Measurements from ENCODE around the gene TUBAL3. TPM values are rescaled to one million over a fixed set of nuclear protein-coding genes. Genes with fewer than 3 reads are reported as not detected.

The TUBAL3 gene
- total RNA-seq, 4 donors from 2014 or later: 0.40 to 78.1 (median 49.0) TPM

DNA sequence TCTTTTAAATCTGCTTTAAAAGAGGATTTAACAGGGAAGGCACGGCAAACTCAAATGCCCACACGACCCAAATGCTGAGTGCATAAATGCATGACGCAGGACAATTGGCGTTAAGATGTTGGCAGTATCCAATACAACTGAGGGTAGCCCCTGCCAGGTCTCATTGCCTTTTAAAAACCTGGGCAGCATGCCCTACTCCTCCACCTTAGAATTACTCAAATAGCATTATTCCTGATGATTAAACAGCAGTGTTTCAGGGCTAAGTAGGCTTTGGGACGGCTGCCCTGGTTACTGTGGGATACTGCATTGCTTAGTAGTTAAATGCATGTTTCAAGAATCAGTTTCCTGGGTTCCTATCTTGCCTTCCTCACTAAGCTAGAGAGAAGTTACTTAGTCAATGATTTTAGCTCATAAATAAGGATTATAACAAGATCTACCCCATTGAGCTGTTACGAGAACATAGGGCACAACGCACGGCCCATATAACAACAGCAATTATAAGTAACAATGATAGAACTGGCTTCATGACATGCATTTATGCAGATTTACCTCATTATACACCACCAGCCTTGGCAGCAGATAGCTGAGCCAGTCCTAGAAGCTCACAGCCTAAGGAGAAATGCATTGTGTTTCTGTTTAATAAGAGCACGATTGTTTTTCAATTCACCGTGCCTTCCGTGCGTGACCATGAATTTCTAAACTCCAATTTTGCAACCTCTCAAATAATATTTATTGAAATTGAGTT, 7.9 kb downstream of the TUBAL3 start:
- H3K36me3 ChIP-seq: no peaks in the 10 kb centered on the region
- in situ Hi-C loops (cut with MboI; ENCODE audit: low pct_ligation_motif_present in 1 of 4, low pct_unique_long_range_greater_than_20kb in 1 of 4, low sequenced_read_pairs in 3 of 4) (loop anchor here in 1 of 4 donors (25.0 kb wide), 1 partner anchor 559 kb away; the partner anchor contains the start of gene AKR1E2), intact Hi-C loops (cut with DNase I; ENCODE audit: low total_unique reads) (no loop called here)
- TF ChIP-seq POLR2AphosphoS5 (IDR thresholded peaks at IDR 0.05) (no peak), POLR2A (IDR thresholded peaks at IDR 0.05) (no peak), EP300 (IDR thresholded peaks at IDR 0.05; ENCODE audit: low read depth) (no peak)
- TF ChIP-seq, protein P1, sequence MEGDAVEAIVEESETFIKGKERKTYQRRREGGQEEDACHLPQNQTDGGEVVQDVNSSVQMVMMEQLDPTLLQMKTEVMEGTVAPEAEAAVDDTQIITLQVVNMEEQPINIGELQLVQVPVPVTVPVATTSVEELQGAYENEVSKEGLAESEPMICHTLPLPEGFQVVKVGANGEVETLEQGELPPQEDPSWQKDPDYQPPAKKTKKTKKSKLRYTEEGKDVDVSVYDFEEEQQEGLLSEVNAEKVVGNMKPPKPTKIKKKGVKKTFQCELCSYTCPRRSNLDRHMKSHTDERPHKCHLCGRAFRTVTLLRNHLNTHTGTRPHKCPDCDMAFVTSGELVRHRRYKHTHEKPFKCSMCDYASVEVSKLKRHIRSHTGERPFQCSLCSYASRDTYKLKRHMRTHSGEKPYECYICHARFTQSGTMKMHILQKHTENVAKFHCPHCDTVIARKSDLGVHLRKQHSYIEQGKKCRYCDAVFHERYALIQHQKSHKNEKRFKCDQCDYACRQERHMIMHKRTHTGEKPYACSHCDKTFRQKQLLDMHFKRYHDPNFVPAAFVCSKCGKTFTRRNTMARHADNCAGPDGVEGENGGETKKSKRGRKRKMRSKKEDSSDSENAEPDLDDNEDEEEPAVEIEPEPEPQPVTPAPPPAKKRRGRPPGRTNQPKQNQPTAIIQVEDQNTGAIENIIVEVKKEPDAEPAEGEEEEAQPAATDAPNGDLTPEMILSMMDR (IDR thresholded peaks at IDR 0.05): no peak
- H3K9me3 ChIP-seq: no peaks in the 10 kb centered on the region
- no peak overlapping the region for H3K4me3 ChIP-seq
- no peak overlapping the region for H3K27ac ChIP-seq
- 84 to 89% methylated on average over 11 to 12 of the region's 12 CpGs for WGBS, 2 donors (ENCODE audit: low coverage in 1 of 2)
- no peaks in the 10 kb centered on the region for H3K4me1 ChIP-seq
- H3K27me3 ChIP-seq: no peaks in the 10 kb centered on the region
- no peak for DNase-seq

DNA sequence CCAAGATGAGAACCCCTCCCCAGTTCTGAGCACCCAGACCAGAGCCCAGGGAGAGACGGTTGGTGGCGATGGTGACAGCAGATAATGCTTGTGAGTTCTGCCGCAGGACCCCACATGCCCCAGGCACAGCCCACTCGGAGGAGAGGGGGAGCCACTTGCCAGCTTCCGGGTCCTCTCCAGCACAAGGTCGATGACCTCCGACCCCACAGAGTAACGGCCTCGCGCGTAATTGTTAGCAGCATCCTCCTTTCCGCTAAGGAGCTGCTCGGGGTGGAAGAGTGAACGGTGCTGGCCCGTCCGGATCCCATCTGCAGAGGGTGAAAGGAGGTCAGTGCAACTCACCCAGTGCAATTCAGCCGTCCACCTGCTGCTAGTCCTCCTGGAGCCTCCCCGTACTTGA, 9.5 kb downstream of the TUBAL3 start:
- Histone ChIP-seq H3K4me1 (no peaks in the 10 kb centered on the region), H3K27me3 (no peaks in the 10 kb centered on the region), H3K27ac (no peak overlapping the region), H3K4me3 (no peak overlapping the region), H3K36me3 (no peaks in the 10 kb centered on the region), H3K9me3 (peaks cover 10 to 12% of the 10 kb centered on the region in 2 donors)
- TF ChIP-seq POLR2AphosphoS5 (IDR thresholded peaks at IDR 0.05): no peak
- TF ChIP-seq POLR2A (IDR thresholded peaks at IDR 0.05): no peak
- TF ChIP-seq, protein P1 (IDR thresholded peaks at IDR 0.05): no peak
- TF ChIP-seq EP300 (IDR thresholded peaks at IDR 0.05; ENCODE audit: low read depth): no peak
- intact Hi-C loops (cut with DNase I; ENCODE audit: low total_unique reads) (no loop called here), in situ Hi-C loops (cut with MboI; ENCODE audit: low pct_ligation_motif_present in 1 of 4, low pct_unique_long_range_greater_than_20kb in 1 of 4, low sequenced_read_pairs in 3 of 4) (loop anchor here in 1 of 4 donors (25.0 kb wide), 1 partner anchor 558 kb away; the partner anchor contains the start of gene AKR1E2)
- no peak for DNase-seq
- WGBS, 2 donors (ENCODE audit: low coverage in 1 of 2): 88% methylated on average over 18 of the region's 18 CpGs; no CpG with 5 or more reads in 1 of the 2 donors

DNA sequence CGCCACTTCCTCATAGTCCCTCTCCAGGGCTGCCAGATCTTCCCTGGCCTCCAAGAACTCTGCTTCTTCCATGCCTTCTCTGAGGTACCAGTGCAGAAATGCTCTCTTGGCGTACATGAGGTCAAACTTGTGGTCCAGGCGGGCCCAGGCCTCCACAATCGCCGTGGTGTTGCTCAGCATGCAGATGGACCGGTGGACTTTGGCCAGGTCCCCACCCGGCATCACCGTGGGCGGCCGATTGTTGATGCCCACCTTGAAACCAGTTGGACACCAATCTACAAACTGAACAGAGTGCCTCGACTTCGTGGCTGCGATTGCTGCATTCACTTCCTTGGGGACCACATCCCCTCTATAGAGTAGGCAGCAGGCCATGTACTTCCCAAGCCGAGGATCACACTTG, 11.1 kb downstream of the TUBAL3 start:
- Histone ChIP-seq H3K27me3 (no peaks in the 10 kb centered on the region), H3K4me1 (no peaks in the 10 kb centered on the region), H3K4me3 (no peak overlapping the region), H3K27ac (no peak overlapping the region), H3K36me3 (no peaks in the 10 kb centered on the region), H3K9me3 (peaks cover 19 to 22% of the 10 kb centered on the region in 2 donors)
- in situ Hi-C loops (cut with MboI; ENCODE audit: low pct_ligation_motif_present in 1 of 4, low pct_unique_long_range_greater_than_20kb in 1 of 4, low sequenced_read_pairs in 3 of 4) (loop anchor here in 1 of 4 donors (25.0 kb wide), 1 partner anchor 556 kb away; the partner anchor contains the start of gene AKR1E2), intact Hi-C loops (cut with DNase I; ENCODE audit: low total_unique reads) (no loop called here)
- DNase-seq: no peak
- WGBS, 2 donors (ENCODE audit: low coverage in 1 of 2): 91 to 100% methylated on average over 1 to 11 of the region's 14 CpGs
- no peak for TF ChIP-seq EP300 (IDR thresholded peaks at IDR 0.05; ENCODE audit: low read depth)
- TF ChIP-seq POLR2A (IDR thresholded peaks at IDR 0.05): no peak
- no peak for TF ChIP-seq POLR2AphosphoS5 (IDR thresholded peaks at IDR 0.05)

DNA sequence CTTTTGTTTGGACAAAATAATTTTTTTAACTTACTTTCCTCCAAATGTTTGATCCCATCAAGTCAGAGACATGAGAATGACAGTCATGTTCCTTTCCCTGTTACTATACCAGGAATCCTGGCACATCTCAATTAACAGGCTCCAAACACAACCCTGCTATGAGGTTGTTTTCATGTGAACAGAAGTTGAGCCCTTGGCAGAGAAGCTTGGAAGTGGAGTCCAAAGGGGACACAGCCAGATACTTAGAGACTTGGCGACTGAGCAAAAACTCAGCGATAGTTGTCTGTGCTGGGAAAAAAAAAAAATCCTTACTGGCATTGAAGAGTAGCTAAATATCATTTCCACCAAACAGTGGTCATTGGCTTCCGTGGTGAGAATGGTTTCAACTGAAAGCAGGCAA, 12.8 kb downstream of the TUBAL3 start:
- DNase-seq: no peak
- Histone ChIP-seq H3K9me3 (peaks cover 19 to 22% of the 10 kb centered on the region in 2 donors), H3K36me3 (no peaks in the 10 kb centered on the region), H3K4me1 (no peaks in the 10 kb centered on the region), H3K27me3 (no peaks in the 10 kb centered on the region), H3K4me3 (no peak overlapping the region), H3K27ac (no peak overlapping the region)
- intact Hi-C loops (cut with DNase I; ENCODE audit: low total_unique reads) (no loop called here), in situ Hi-C loops (cut with MboI; ENCODE audit: low pct_ligation_motif_present in 1 of 4, low pct_unique_long_range_greater_than_20kb in 1 of 4, low sequenced_read_pairs in 3 of 4) (loop anchor here in 1 of 4 donors (25.0 kb wide), 1 partner anchor 554 kb away; the partner anchor contains the start of gene AKR1E2)
- 85 to 94% methylated on average over 3 of the region's 3 CpGs for WGBS, 2 donors (ENCODE audit: low coverage in 1 of 2)
- TF ChIP-seq POLR2A (IDR thresholded peaks at IDR 0.05): no peak
- TF ChIP-seq, protein P1 (IDR thresholded peaks at IDR 0.05): no peak
- no peak for TF ChIP-seq POLR2AphosphoS5 (IDR thresholded peaks at IDR 0.05)
- TF ChIP-seq EP300 (IDR thresholded peaks at IDR 0.05; ENCODE audit: low read depth): no peak
